ENCODE data around the gene SP9. TPM values are rescaled to one million over a fixed set of nuclear protein-coding genes. Genes with fewer than 3 reads are reported as not detected.

SP9 gene
- not detected for polyA plus RNA-seq
- long read RNA-seq, donor 1, result 0 reads
- long read RNA-seq, donor 2, result 0 reads
- long read RNA-seq, donor 3, result 0 reads
- long read RNA-seq, donor 4, result 0 reads
- long read RNA-seq, donor 5, result 0 reads
- long read RNA-seq, donor 6, result 0 reads
- long read RNA-seq, donor 7, result 0 reads
- long read RNA-seq, donor 8, result 0 reads
- long read RNA-seq, donor 9, result 0 reads
- long read RNA-seq, donor 10, result 0 reads
- long read RNA-seq, donor 11, result 0 reads

DNA sequence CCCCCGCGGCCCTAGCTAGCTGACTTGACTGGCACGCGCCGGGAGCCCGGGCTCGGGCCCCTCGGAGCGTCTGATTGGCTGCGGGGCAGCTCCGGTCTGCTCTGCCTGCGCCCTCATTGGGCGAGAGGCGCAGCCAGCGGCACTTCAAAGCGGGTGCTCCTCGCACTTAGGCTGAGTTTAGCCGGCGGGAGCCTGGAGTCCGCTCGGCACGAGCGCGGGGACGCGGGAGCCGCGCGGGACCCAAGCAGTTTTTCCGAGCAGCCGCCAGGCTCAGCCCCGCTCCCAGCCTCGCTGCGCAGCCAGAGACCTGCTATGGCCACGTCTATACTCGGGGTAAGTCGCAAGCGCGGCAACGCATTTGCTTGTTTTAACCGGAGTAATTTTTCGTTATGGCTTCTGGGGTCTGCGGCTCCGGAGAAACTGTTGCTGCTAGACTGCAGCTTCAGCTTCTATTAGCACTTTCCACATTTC is at the start of gene SP9:
TSS of gene SP9 (plus strand) at position 174 of the 471 bp plus-strand sequence. CDS start at position 313, 139 bp downstream.
- Histone ChIP-seq H3K27ac (ENCODE audit: low read length) (no peak within 1 kb of the TSS), H3K4me1 (ENCODE audit: control insufficient read depth, insufficient read depth, low read length) (peaks cover 16% of the 10 kb centered on the region), H3K4me3 (ENCODE audit: low read length) (no peak within 1 kb of the TSS), H3K27me3 (ENCODE audit: control insufficient read depth, insufficient read depth, low read length) (peaks cover 98% of the 10 kb centered on the region), H3K36me3 (ENCODE audit: control insufficient read depth, insufficient read depth, low read length) (no peaks in the 10 kb centered on the region), H3K9me3 (ENCODE audit: control insufficient read depth, low read depth, low read length) (peaks cover 23% of the 10 kb centered on the region)
- WGBS (ENCODE audit: insufficient coverage, low lambda C conversion rate), result 0% methylated on average over 6 of the region's 44 CpGs
- DNase-seq, result peak in 1 of 2 donors; percentile 43

- no CpG with 5 or more reads among the region's 2 CpGs for WGBS (ENCODE audit: insufficient coverage, low lambda C conversion rate)
- H3K4me3 ChIP-seq (ENCODE audit: low read length), result no peak overlapping the region
- no peak for DNase-seq
Observed at GRCh38 chr2:174286172-174286571, 48.6 kb upstream of the SP9 start.

DNA sequence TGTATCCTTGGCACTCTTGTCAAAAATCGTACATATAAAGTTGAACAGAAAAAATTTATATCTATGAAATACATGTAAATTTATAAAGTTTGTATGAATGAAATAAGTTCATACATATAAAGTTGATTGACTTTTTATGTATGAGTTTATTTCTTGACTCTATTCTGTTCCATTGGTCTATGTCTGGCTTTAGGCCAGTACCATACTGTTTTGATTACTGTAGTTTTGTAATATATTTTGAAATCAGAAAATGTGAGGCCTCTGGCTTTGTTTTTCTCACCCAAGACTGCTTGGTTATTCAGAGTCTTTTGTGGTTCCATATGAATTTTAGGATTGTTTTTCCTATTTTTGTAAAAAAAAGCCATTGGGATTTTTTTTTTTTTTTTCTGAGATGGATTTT is 41.8 kb upstream of the SP9 start:
- Histone ChIP-seq H3K36me3 (ENCODE audit: control insufficient read depth, insufficient read depth, low read length) (no peaks in the 10 kb centered on the region), H3K27ac (ENCODE audit: low read length) (no peak overlapping the region), H3K4me1 (ENCODE audit: control insufficient read depth, insufficient read depth, low read length) (no peaks in the 10 kb centered on the region), H3K27me3 (ENCODE audit: control insufficient read depth, insufficient read depth, low read length) (peaks cover 4% of the 10 kb centered on the region), H3K9me3 (ENCODE audit: control insufficient read depth, low read depth, low read length) (no peaks in the 10 kb centered on the region), H3K4me3 (ENCODE audit: low read length) (no peak overlapping the region)
- DNase-seq, result no peak
- 100% methylated on average over 1 of the region's 1 CpG for WGBS (ENCODE audit: insufficient coverage, low lambda C conversion rate)

More at GRCh38 chr2:174286172-174286571, 48.6 kb upstream of the SP9 start:
- no peaks in the 10 kb centered on the region for H3K9me3 ChIP-seq (ENCODE audit: control insufficient read depth, low read depth, low read length)
- no peaks in the 10 kb centered on the region for H3K4me1 ChIP-seq (ENCODE audit: control insufficient read depth, insufficient read depth, low read length)
- no peaks in the 10 kb centered on the region for H3K36me3 ChIP-seq (ENCODE audit: control insufficient read depth, insufficient read depth, low read length)
- no peak overlapping the region for H3K27ac ChIP-seq (ENCODE audit: low read length)
- peaks cover 12% of the 10 kb centered on the region for H3K27me3 ChIP-seq (ENCODE audit: control insufficient read depth, insufficient read depth, low read length)

DNA sequence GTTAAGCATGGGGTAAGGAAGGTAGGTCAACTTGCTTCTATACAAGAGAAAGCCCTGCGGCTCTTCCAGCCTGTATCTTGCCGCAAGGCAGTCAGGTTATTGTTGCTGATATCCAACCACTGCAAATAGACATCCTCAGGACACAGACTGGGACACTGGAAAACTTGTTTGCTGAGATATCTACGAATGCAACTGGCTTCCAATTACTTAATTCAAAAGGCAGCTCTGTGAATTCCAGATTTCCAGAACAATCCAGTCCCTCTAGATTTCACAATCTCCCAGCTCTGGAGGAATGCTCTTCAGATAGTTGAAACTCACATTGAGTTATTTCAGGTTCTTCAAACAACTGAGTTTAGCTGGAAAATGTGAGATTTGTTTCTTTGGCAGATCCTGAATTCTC is 34.6 kb upstream of the SP9 start:
- no CpG with 5 or more reads among the region's 3 CpGs for WGBS (ENCODE audit: insufficient coverage, low lambda C conversion rate)
- no peaks in the 10 kb centered on the region for H3K9me3 ChIP-seq (ENCODE audit: control insufficient read depth, low read depth, low read length)
- H3K36me3 ChIP-seq (ENCODE audit: control insufficient read depth, insufficient read depth, low read length), result no peaks in the 10 kb centered on the region
- no peak for DNase-seq
- H3K4me3 ChIP-seq (ENCODE audit: low read length), result no peak overlapping the region
- H3K4me1 ChIP-seq (ENCODE audit: control insufficient read depth, insufficient read depth, low read length), result no peaks in the 10 kb centered on the region
- H3K27me3 ChIP-seq (ENCODE audit: control insufficient read depth, insufficient read depth, low read length), result peaks cover 15% of the 10 kb centered on the region
- H3K27ac ChIP-seq (ENCODE audit: low read length), result no peak overlapping the region

DNA sequence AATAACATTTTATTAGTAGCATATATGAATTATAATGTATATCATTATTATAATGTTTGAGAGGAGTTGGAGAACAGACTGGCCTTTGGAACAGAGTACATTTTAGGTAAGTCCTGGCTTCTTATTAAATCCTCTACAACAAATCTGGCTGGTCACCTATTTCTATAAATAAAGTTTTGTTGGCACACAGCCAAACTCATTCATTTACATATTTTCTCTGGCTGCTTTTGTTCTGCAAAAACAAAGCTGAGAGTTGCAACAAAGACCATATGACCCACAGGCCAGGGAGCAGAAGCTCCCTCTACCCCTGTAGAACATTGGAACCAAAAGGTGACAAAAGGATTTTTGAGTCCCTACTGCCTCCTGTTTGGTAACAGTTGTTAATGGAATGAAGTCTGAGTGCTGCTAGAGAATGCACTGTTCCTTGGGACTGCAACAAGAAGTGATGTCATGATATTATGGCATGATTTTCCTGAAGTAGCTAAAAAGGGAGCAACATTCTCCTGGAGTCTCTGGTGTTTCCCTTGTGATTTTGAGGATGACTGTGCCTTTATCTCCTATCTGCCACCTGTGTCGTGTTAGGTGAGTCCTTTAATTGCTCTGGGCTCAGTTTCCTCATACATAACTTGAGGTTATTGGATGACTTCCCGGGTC is 22.0 kb upstream of the SP9 start:
- H3K9me3 ChIP-seq (ENCODE audit: control insufficient read depth, low read depth, low read length), result no peaks in the 10 kb centered on the region
- no peak overlapping the region for H3K27ac ChIP-seq (ENCODE audit: low read length)
- no peaks in the 10 kb centered on the region for H3K4me1 ChIP-seq (ENCODE audit: control insufficient read depth, insufficient read depth, low read length)
- H3K4me3 ChIP-seq (ENCODE audit: low read length), result no peak overlapping the region
- WGBS (ENCODE audit: insufficient coverage, low lambda C conversion rate), result 80% methylated on average over 1 of the region's 2 CpGs
- no peaks in the 10 kb centered on the region for H3K36me3 ChIP-seq (ENCODE audit: control insufficient read depth, insufficient read depth, low read length)
- no peak for DNase-seq
- peaks cover 33% of the 10 kb centered on the region for H3K27me3 ChIP-seq (ENCODE audit: control insufficient read depth, insufficient read depth, low read length)

GRCh38 chr2:174322149-174322548 is 12.6 kb upstream of the SP9 start:
- Histone ChIP-seq H3K27me3 (ENCODE audit: control insufficient read depth, insufficient read depth, low read length) (peaks cover 65% of the 10 kb centered on the region), H3K36me3 (ENCODE audit: control insufficient read depth, insufficient read depth, low read length) (no peaks in the 10 kb centered on the region), H3K4me1 (ENCODE audit: control insufficient read depth, insufficient read depth, low read length) (peaks cover 15% of the 10 kb centered on the region), H3K4me3 (ENCODE audit: low read length) (no peak overlapping the region), H3K9me3 (ENCODE audit: control insufficient read depth, low read depth, low read length) (peaks cover 5% of the 10 kb centered on the region), H3K27ac (ENCODE audit: low read length) (no peak overlapping the region)
- DNase-seq, result no peak
- WGBS (ENCODE audit: insufficient coverage, low lambda C conversion rate), result no CpG with 5 or more reads among the region's 1 CpG

DNA sequence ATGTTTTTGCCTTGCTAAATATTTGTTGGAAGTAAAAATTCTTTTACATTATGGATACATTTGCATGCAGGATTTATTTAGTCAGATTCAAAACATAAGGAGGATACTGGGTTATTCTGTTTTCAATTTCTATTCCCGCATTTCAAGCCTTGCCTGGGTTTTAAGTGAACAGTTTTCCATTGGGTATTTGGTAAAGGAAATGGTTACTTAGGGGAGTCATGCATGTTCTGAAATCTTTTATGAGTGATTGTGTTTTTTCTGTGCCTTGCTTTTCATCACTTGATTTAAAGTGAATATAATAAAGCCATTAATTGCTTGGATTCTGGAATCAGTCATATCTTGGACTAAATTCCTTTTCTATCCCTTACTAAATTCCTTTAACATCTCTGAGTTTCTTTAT is 12.0 kb upstream of the SP9 start:
- no peak overlapping the region for H3K27ac ChIP-seq (ENCODE audit: low read length)
- WGBS (ENCODE audit: insufficient coverage, low lambda C conversion rate), result 100% methylated on average over 1 of the region's 1 CpG

GRCh38 chr2:174324530-174324929 is 10.2 kb upstream of the SP9 start:
- Histone ChIP-seq H3K27me3 (ENCODE audit: control insufficient read depth, insufficient read depth, low read length) (peaks cover 83% of the 10 kb centered on the region), H3K36me3 (ENCODE audit: control insufficient read depth, insufficient read depth, low read length) (no peaks in the 10 kb centered on the region), H3K4me3 (ENCODE audit: low read length) (no peak overlapping the region), H3K27ac (ENCODE audit: low read length) (no peak overlapping the region), H3K9me3 (ENCODE audit: control insufficient read depth, low read depth, low read length) (peaks cover 12% of the 10 kb centered on the region), H3K4me1 (ENCODE audit: control insufficient read depth, insufficient read depth, low read length) (peaks cover 23% of the 10 kb centered on the region)
- no CpG with 5 or more reads among the region's 2 CpGs for WGBS (ENCODE audit: insufficient coverage, low lambda C conversion rate)
- no peak for DNase-seq

More for the DNA sequence above, 12.0 kb upstream of the SP9 start:
- H3K4me3 ChIP-seq (ENCODE audit: low read length), result no peak overlapping the region
- H3K27me3 ChIP-seq (ENCODE audit: control insufficient read depth, insufficient read depth, low read length), result peaks cover 71% of the 10 kb centered on the region
- no peaks in the 10 kb centered on the region for H3K36me3 ChIP-seq (ENCODE audit: control insufficient read depth, insufficient read depth, low read length)
- H3K4me1 ChIP-seq (ENCODE audit: control insufficient read depth, insufficient read depth, low read length), result peaks cover 18% of the 10 kb centered on the region
- no peak for DNase-seq
- peaks cover 5% of the 10 kb centered on the region for H3K9me3 ChIP-seq (ENCODE audit: control insufficient read depth, low read depth, low read length)

- 28% methylated on average over 2 of the region's 30 CpGs for WGBS (ENCODE audit: insufficient coverage, low lambda C conversion rate)
- Histone ChIP-seq H3K27me3 (ENCODE audit: control insufficient read depth, insufficient read depth, low read length) (peaks cover 89% of the 10 kb centered on the region), H3K4me1 (ENCODE audit: control insufficient read depth, insufficient read depth, low read length) (peaks cover 23% of the 10 kb centered on the region), H3K9me3 (ENCODE audit: control insufficient read depth, low read depth, low read length) (peaks cover 12% of the 10 kb centered on the region), H3K36me3 (ENCODE audit: control insufficient read depth, insufficient read depth, low read length) (no peaks in the 10 kb centered on the region), H3K4me3 (ENCODE audit: low read length) (peak overlapping the region; percentile 27), H3K27ac (ENCODE audit: low read length) (no peak overlapping the region)
- peak in 1 of 2 donors; percentile 38 for DNase-seq
Observed at GRCh38 chr2:174325373-174326160, 9.2 kb upstream of the SP9 start.
